Cardiac atrium fibroblast (primary cell): ENCODE data around the gene BTBD10. TPM values are rescaled to one million over a fixed set of nuclear protein-coding genes. Genes with fewer than 3 reads are reported as not detected.

Source experiments
- total RNA-seq: library from RNA; depleted of rRNA; stranded (reverse); fragments of >200 nt; gene quantifications from 2 replicates; pipeline ENCODE4 v1.2.3, GENCODE V29; 2015

The BTBD10 gene
- 21.2 and 27.4 TPM in 2 replicates for total RNA-seq

GRCh38 chr11:13462901-13463778 lies at the start of gene BTBD10:
Gene BTBD10, minus strand, starts transcription at chr11:13463222. Its CDS starts 18,098 bp downstream, at chr11:13445124.

GRCh38 chr11:13495929-13496328 lies 32.9 kb upstream of the BTBD10 start, which contains the start of gene PTH:
Gene PTH, minus strand, starts transcription at chr11:13495997. Its CDS starts 3,142 bp downstream, at chr11:13492855.

Other genes with a start within 250 kb of the BTBD10 start
- gene BMAL1, start 185.4 kb downstream of the BTBD10 start, total RNA-seq = 9.9 and 31.1 TPM in 2 replicates
- gene PTH, start 32.8 kb upstream of the BTBD10 start, total RNA-seq = not detected in 2 replicates
- 18.8 and 33.7 TPM in 2 replicates for gene FAR1, start 205.4 kb upstream of the BTBD10 start, total RNA-seq